NCI-H82 treated with DMSO at 0.1 percent for 48 hours (cell line): ENCODE data around the gene PAXIP1.

Source experiments
- DNase-seq: peaks from one replicate; lab custom pipeline; 2025; ENCODE audit not compliant: unreplicated experiment; lab: John Stamatoyannopoulos, UW

The PAXIP1 gene

GRCh38 chr7:154996101-154996500 lies 6.8 kb downstream of the PAXIP1 start:
- DNase-seq, result no peak

GRCh38 chr7:154994996-154995395 lies 7.9 kb downstream of the PAXIP1 start:
- DNase-seq, result no peak

GRCh38 chr7:154990964-154991540 lies 11.9 kb downstream of the PAXIP1 start:
- DNase-seq, result no peak

- DNase-seq, result no peak
These were observed 15.4 kb downstream of the PAXIP1 start for GRCh38 chr7:154987571-154987970.

GRCh38 chr7:154986200-154986945 lies 16.6 kb downstream of the PAXIP1 start:
- no peak for DNase-seq

GRCh38 chr7:154985230-154985629 lies 17.7 kb downstream of the PAXIP1 start:
- DNase-seq, result no peak

GRCh38 chr7:154984601-154985188 lies 18.2 kb downstream of the PAXIP1 start:
- no peak for DNase-seq

GRCh38 chr7:154978017-154978416 lies 24.9 kb downstream of the PAXIP1 start:
- DNase-seq, result no peak

GRCh38 chr7:154977250-154977649 lies 25.7 kb downstream of the PAXIP1 start:
- no peak for DNase-seq

- no peak for DNase-seq
These were observed 26.1 kb downstream of the PAXIP1 start for GRCh38 chr7:154976844-154977243.

- no peak for DNase-seq
These were observed 26.9 kb downstream of the PAXIP1 start for GRCh38 chr7:154975984-154976383.

- no peak for DNase-seq
These were observed 29.5 kb downstream of the PAXIP1 start for GRCh38 chr7:154973381-154973780.

GRCh38 chr7:154968336-154969001 lies 34.5 kb downstream of the PAXIP1 start:
- no peak for DNase-seq

GRCh38 chr7:154967401-154967955 lies 35.4 kb downstream of the PAXIP1 start:
- no peak for DNase-seq

GRCh38 chr7:154965014-154965413 lies 37.9 kb downstream of the PAXIP1 start:
- no peak for DNase-seq

- DNase-seq, result no peak
These were observed 42.7 kb downstream of the PAXIP1 start for GRCh38 chr7:154960063-154960790.

GRCh38 chr7:154956427-154956826 lies 46.5 kb downstream of the PAXIP1 start:
- no peak for DNase-seq

- no peak for DNase-seq
These were observed 49.8 kb downstream of the PAXIP1 start for GRCh38 chr7:154953006-154953684.

GRCh38 chr7:154950960-154951359 lies 52.0 kb downstream of the PAXIP1 start:
- DNase-seq, result no peak

GRCh38 chr7:154947604-154948003 lies 55.3 kb downstream of the PAXIP1 start:
- no peak for DNase-seq
